CD14-positive monocyte (primary cell): ENCODE measurements around the gene CGB1. TPM values are rescaled to one million over a fixed set of nuclear protein-coding genes. Genes with fewer than 3 reads are reported as not detected.

ENCODE experiments used
- DNase-seq, 3 donors: peaks; one replicate each; pipeline ENCODE4 v3.0.0-alpha.2; 2011 to 2022
- H2AFZ ChIP-seq: 2 replicates; pipeline ENCODE4 v1.6.0; 2012; ENCODE audit warnings: mild to moderate bottlenecking, low read depth, low read length, inconsistent platforms; ENCODE audit not compliant: insufficient read depth, poor library complexity, severe bottlenecking
- H3K27ac ChIP-seq, 2 donors: 1 replicate in 1 of 2; 2 replicates in 1 of 2; pipeline ENCODE4 v1.5.1; 2012 to 2013; ENCODE audit warnings: low read length in 2 of 2, control low read depth in 1 of 2, inconsistent platforms in 1 of 2, low read depth in 1 of 2, mild to moderate bottlenecking in 1 of 2
- H3K27me3 ChIP-seq, 2 donors: one replicate each; pipeline versions ENCODE4 v1.6.0 to v1.6.1; 2011 to 2013; ENCODE audit warnings: low read length in 2 of 2; ENCODE audit not compliant: control insufficient read depth in 2 of 2, insufficient read depth in 2 of 2
- H3K36me3 ChIP-seq, 2 donors: replicated peaks in 1 of 2; 1 replicate in 1 of 2; 2 replicates in 1 of 2; pipeline versions ENCODE4 v1.5.1 to v1.6.1; 2012 to 2013; ENCODE audit warnings: low read length in 2 of 2, control low read depth in 1 of 2, inconsistent platforms in 1 of 2, mild to moderate bottlenecking in 1 of 2; ENCODE audit not compliant: insufficient read depth in 2 of 2, control insufficient read depth in 1 of 2
- H3K4me1 ChIP-seq, 2 donors: 1 replicate in 1 of 2; 2 replicates in 1 of 2; pipeline versions ENCODE4 v1.5.1 to v1.6.1; 2012 to 2013; ENCODE audit warnings: low read length in 2 of 2, control low read depth in 1 of 2, inconsistent platforms in 1 of 2, mild to moderate bottlenecking in 1 of 2, moderate library complexity in 1 of 2; ENCODE audit not compliant: insufficient read depth in 2 of 2, control insufficient read depth in 1 of 2
- H3K4me2 ChIP-seq: replicated peaks from 2 replicates; pipeline ENCODE3; 2012; ENCODE audit warnings: low read length, moderate library complexity, mild to moderate bottlenecking; ENCODE audit not compliant: poor library complexity, severe bottlenecking; ENCODE audit errors: extremely low read depth
- H3K4me3 ChIP-seq, 3 experiments: fragments of 200-600 bp in 1 of 3; sonication (generic) in 1 of 3; replicated peaks in 1 of 3; 1 replicate in 2 of 3; 2 replicates in 1 of 3; pipeline ENCODE4 v1.5.1; 2011 to 2013; ENCODE audit warnings: low read length in 3 of 3, mild to moderate bottlenecking in 3 of 3, control low read depth in 2 of 3, low read depth in 2 of 3, inconsistent platforms in 1 of 3, moderate library complexity in 1 of 3
- H3K79me2 ChIP-seq: 2 replicates; pipeline ENCODE4 v1.6.0; 2012; ENCODE audit warnings: mild to moderate bottlenecking, control low read depth, inconsistent platforms, low read length, moderate library complexity; ENCODE audit not compliant: insufficient read depth
- H3K9ac ChIP-seq: 2 replicates; pipeline ENCODE4 v1.6.0; 2017; ENCODE audit warnings: low read length, mild to moderate bottlenecking; ENCODE audit not compliant: insufficient read depth, poor library complexity, severe bottlenecking
- H3K9me3 ChIP-seq, 2 donors: replicated peaks in 1 of 2; 1 replicate in 1 of 2; 2 replicates in 1 of 2; pipeline versions ENCODE4 v1.5.1 to v1.6.1; 2012 to 2013; ENCODE audit warnings: low read length in 2 of 2, control low read depth in 1 of 2; ENCODE audit not compliant: control insufficient read depth in 1 of 2, insufficient read depth in 1 of 2
- H4K20me1 ChIP-seq: 2 replicates; pipeline ENCODE4 v1.6.0; 2012; ENCODE audit warnings: mild to moderate bottlenecking, low read length, control low read depth, moderate library complexity; ENCODE audit not compliant: insufficient read depth
- H3K27ac Mint-ChIP-seq, 7 donors: one replicate each; pipeline ENCODE4 v1.8.0; 2020; ENCODE audit warnings: mild to moderate bottlenecking in 7 of 7, mixed read lengths in 7 of 7, moderate library complexity in 6 of 7, inconsistent platforms in 2 of 7
- H3K27me3 Mint-ChIP-seq, 3 donors: one replicate each; pipeline ENCODE4 v1.8.0; 2021 to 2022; ENCODE audit warnings: low read depth in 3 of 3, mild to moderate bottlenecking in 3 of 3, mixed read lengths in 3 of 3, moderate library complexity in 3 of 3, inconsistent platforms in 1 of 3
- H3K36me3 Mint-ChIP-seq, 2 donors: one replicate each; pipeline ENCODE4 v1.8.0; 2020; ENCODE audit warnings: mixed read lengths in 2 of 2, inconsistent platforms in 1 of 2, mild to moderate bottlenecking in 1 of 2
- H3K4me1 Mint-ChIP-seq: one replicate; pipeline ENCODE4 v1.8.0; 2020; ENCODE audit warnings: mild to moderate bottlenecking, mixed read lengths
- H3K4me3 Mint-ChIP-seq, 2 donors: one replicate each; pipeline ENCODE4 v1.8.0; 2020; ENCODE audit warnings: mild to moderate bottlenecking in 2 of 2, mixed read lengths in 2 of 2, moderate library complexity in 1 of 2
- H3K9me3 Mint-ChIP-seq, 7 donors: one replicate each; pipeline ENCODE4 v1.8.0; 2020 to 2022; ENCODE audit warnings: mixed read lengths in 7 of 7, mild to moderate bottlenecking in 6 of 7, moderate library complexity in 6 of 7, inconsistent platforms in 2 of 7
- WGBS: methylation state at CpG from one replicate; pipeline ENCODE4 v1.1.5; 2013; ENCODE audit warnings: missing lambda C conversion rate; ENCODE audit not compliant: insufficient coverage; 5-methylcytosine and 5-hydroxymethylcytosine counted together
- intact Hi-C, 2 donors: fragments of 100-400 bp; cut with micrococcal nuclease; formaldehyde crosslinking; loops; one replicate each; pipeline versions ENCODE4 v1.15.0 to v1.15.1; 2023
- polyA plus RNA-seq, 3 donors: library from polyadenylated mRNA; depleted of rRNA in 1 of 3; unstranded in 2 of 3; stranded (reverse) in 1 of 3; fragments of 300-500 nt in 2 of 3; fragments of >200 nt in 1 of 3; fragmentation: Illumina TruSeq in 2 of 3; gene quantifications; 1 replicate in 2 of 3; 2 replicates in 1 of 3; pipeline ENCODE4 v1.2.3, GENCODE V29; 2012 to 2021
- TF ChIP-seq, protein P1 (sequence below): fragments of 200-600 bp; IDR thresholded peaks from one replicate; pipeline ENCODE4 v1.8.0; 2022; ENCODE audit warnings: antibody characterized with exemption, mild to moderate bottlenecking

CGB1 gene
- polyA plus RNA-seq, 3 donors = not detected

DNA sequence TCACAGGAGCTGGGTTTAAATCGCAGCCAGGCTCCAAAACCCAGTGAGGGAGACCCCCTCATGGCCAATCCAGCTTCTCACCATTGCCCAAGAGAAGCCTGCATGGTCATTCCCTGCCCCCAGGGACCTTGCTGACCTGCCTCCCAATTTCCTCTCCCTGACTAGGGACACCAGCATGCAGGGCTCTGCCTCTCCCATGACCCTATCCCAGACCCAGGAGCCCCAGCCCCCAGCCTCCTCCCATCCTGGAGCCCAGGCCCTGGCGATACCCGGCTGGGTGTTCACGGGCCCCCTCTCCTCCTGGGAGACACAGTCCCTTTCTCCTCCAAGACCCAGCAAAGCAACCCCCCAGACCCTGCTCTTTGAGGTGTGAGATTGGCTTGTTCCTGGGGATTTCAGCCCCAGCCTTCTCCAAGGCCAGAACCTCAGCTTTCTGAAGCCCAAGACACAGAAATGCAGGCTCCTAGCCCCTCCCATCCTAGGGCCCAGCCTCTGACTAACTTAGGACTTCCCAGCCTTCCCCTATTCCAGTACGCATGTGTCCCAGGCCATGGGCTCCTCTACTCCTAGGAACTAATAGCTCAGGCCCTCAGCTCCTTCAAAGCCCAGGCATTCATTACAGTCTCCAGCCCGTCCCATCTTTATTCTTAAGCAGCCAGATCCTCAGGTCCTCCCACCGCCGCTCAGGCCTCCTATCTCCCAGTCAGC, 44.7 kb downstream of the CGB1 start:
- Histone ChIP-seq H3K4me3 (peak overlapping the region; percentile 78 to 98 (median 93)), H3K9ac (peak overlapping the region; percentile 85), H2AFZ (peak overlapping the region; percentile 95), H3K4me1 (peaks cover 25 to 40% of the 10 kb centered on the region in 2 donors), H3K79me2 (peaks cover 65% of the 10 kb centered on the region), H3K27ac (peak overlapping the region; percentile 86 to 94), H3K36me3 (peaks cover 18 to 33% of the 10 kb centered on the region in 2 donors), H3K4me2 (peak overlapping the region; percentile 98), H4K20me1 (peaks cover 8% of the 10 kb centered on the region), H3K27me3 (no peaks in the 10 kb centered on the region), H3K9me3 (no peaks in the 10 kb centered on the region)
- DNase-seq = peak; percentile 39 to 91 (median 50)
- peak overlapping the region; percentile 91 to 99 (median 97) for H3K27ac Mint-ChIP-seq
- H3K4me1 Mint-ChIP-seq = peaks cover 26% of the 10 kb centered on the region
- intact Hi-C loops = loop anchor here in 1 of 2 donors (10.0 kb wide), 1 partner anchor 667 kb away; the partner anchor contains the start of gene EMP3
- H3K27me3 Mint-ChIP-seq = peaks cover 0 to 3% (median 0%) of the 10 kb centered on the region in 3 donors
- 21% methylated on average over 4 of the region's 8 CpGs for WGBS
- peaks cover 0 to 1% (median 0%) of the 10 kb centered on the region in 7 donors for H3K9me3 Mint-ChIP-seq
- peak overlapping the region; percentile 92 to 94 for H3K4me3 Mint-ChIP-seq
- peaks cover 22 to 45% of the 10 kb centered on the region in 2 donors for H3K36me3 Mint-ChIP-seq
- TF ChIP-seq, protein P1, sequence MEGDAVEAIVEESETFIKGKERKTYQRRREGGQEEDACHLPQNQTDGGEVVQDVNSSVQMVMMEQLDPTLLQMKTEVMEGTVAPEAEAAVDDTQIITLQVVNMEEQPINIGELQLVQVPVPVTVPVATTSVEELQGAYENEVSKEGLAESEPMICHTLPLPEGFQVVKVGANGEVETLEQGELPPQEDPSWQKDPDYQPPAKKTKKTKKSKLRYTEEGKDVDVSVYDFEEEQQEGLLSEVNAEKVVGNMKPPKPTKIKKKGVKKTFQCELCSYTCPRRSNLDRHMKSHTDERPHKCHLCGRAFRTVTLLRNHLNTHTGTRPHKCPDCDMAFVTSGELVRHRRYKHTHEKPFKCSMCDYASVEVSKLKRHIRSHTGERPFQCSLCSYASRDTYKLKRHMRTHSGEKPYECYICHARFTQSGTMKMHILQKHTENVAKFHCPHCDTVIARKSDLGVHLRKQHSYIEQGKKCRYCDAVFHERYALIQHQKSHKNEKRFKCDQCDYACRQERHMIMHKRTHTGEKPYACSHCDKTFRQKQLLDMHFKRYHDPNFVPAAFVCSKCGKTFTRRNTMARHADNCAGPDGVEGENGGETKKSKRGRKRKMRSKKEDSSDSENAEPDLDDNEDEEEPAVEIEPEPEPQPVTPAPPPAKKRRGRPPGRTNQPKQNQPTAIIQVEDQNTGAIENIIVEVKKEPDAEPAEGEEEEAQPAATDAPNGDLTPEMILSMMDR = no peak

DNA sequence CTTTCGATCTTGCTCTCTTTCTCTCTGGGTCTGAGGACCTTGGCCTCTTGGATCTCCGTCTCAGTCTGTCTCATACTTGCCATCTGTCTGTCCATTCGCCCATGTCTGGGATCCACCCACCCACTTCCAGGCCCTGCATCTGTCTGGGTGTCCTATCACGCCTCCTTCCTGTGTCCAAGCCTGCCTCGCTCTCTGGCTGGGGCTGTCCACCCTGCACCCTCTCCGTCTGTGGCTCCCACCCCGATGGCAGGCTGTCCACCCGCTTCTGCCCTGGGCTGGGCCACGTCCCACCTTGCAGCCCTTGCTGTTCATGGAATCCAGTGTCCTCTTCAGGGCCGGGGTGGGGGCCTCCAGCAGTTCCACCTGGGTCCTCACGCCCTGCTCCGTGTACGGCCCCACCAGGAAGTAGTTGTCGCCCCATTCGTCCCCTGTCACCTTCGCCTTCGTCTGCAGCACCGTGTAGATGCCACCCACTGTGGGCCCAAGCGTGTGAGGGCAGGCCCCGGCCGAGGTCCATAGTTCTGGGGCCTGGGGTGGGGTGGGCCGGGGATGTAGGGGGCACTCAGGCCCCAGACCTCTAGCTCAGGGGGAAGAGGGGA, 45.6 kb downstream of the CGB1 start:
- Histone ChIP-seq H3K27me3 (no peaks in the 10 kb centered on the region), H3K36me3 (peaks cover 18 to 40% of the 10 kb centered on the region in 2 donors), H2AFZ (no peak overlapping the region), H3K4me1 (peaks cover 25 to 40% of the 10 kb centered on the region in 2 donors), H3K4me2 (no peak overlapping the region), H3K27ac (peak overlapping the region in 1 of 2 donors; percentile 94), H3K79me2 (peaks cover 60% of the 10 kb centered on the region), H4K20me1 (peaks cover 8% of the 10 kb centered on the region), H3K9me3 (no peaks in the 10 kb centered on the region), H3K4me3 (no peak overlapping the region), H3K9ac (no peak overlapping the region)
- no peak for DNase-seq
- Mint-ChIP-seq H3K4me1 (peaks cover 26% of the 10 kb centered on the region), H3K9me3 (peaks cover 0 to 1% (median 0%) of the 10 kb centered on the region in 7 donors), H3K27ac (peak overlapping the region in 4 of 7 donors; percentile 59 to 76 (median 70)), H3K27me3 (peaks cover 0 to 5% (median 0%) of the 10 kb centered on the region in 3 donors), H3K36me3 (peaks cover 25 to 50% of the 10 kb centered on the region in 2 donors), H3K4me3 (no peak overlapping the region)
- TF ChIP-seq, protein P1 = no peak
- intact Hi-C loops = loop anchor here in 1 of 2 donors (10.0 kb wide), 1 partner anchor 666 kb away; the partner anchor contains the start of gene EMP3
- 97% methylated on average over 20 of the region's 22 CpGs for WGBS
